ENCODE results near the gene BTNL2.
"Not testable (repeated sequence)": the region's sequence is repeated elsewhere in the genome, so short reads cannot be mapped to it uniquely, and the experiment has no call there.

Gene BTNL2

DNA sequence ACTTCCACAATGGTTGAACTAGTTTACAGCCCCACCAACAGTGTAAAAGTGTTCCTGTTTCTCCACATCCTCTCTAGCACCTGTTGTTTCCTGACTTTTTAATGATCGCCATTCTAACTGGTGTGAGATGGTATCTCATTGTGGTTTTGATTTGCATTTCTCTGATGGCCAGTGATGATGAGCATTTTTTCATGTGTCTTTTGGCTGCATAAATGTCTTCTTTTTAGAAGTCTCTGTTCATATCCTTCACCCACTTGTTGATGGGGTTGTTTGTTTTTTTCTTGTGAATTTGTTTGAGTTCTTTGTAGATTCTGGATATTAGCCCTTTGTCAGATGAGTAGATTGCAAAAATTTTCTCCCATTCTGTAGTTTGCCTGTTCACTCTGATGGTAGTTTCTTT is 47.8 kb downstream of the BTNL2 start:
- not testable (repeated sequence) for DNase-seq

- not testable (repeated sequence) for DNase-seq
These were observed 48.4 kb downstream of the BTNL2 start for GRCh38 chr6:32358548-32358947.

DNA sequence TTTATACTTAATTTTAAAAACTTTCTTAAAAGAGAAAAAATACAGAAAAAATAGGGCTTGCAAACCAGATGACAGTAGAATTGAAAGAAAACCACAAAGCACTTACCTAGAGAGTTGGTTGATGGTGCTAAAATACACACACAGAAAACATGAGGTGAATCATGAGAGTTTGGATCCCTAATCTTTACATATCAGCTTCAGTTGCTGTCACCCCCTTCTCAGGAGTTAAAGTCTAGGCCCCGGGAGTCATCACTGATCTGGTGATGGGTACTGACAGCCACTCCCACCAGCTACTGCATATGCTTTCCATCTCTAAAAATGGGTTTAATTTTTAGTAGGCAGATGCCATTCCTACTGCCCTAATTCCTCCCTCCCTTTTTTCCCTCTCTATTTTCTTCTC is 52.0 kb downstream of the BTNL2 start:
- DNase-seq: no peak

- DNase-seq: no peak
These were observed 53.6 kb downstream of the BTNL2 start for GRCh38 chr6:32353348-32353747.

Measured in CD4-positive, alpha-beta T cell treated with Interleukin-12 subunit alpha and Interleukin-12 subunit beta, for 1 hour (primary cell).